Lung (tissue), 12 donors: ENCODE measurements around the gene CAMK1D. TPM values are rescaled to one million over a fixed set of nuclear protein-coding genes. Genes with fewer than 3 reads are reported as not detected.

Experiments
- ATAC-seq: fragments of 200-7000 bp; cut with Tn5 transposase; one replicate; pipeline ENCODE4 v1.9.1; 2020; ENCODE audit warnings: moderate number of reproducible peaks; ENCODE audit not compliant: insufficient read depth, low FRiP score
- DNase-seq, 3 donors: peaks; one replicate each; pipeline ENCODE4 v3.0.0-alpha.2; 2013 to 2017
- H3K27ac ChIP-seq, 2 donors: one replicate each; pipeline ENCODE4 v1.5.1; 2013; ENCODE audit warnings: mild to moderate bottlenecking in 2 of 2, moderate library complexity in 2 of 2, control low read depth in 1 of 2, inconsistent platforms in 1 of 2, low read depth in 1 of 2, low read length in 1 of 2
- H3K27me3 ChIP-seq, 3 donors: one replicate each; pipeline ENCODE4 v1.5.1; 2013; ENCODE audit warnings: low read length in 2 of 3; ENCODE audit not compliant: control insufficient read depth in 3 of 3, insufficient read depth in 3 of 3
- H3K36me3 ChIP-seq, 4 donors: one replicate each; pipeline ENCODE4 v1.5.1; 2013; ENCODE audit warnings: low read length in 4 of 4, mild to moderate bottlenecking in 1 of 4, moderate library complexity in 1 of 4; ENCODE audit not compliant: control insufficient read depth in 4 of 4, insufficient read depth in 4 of 4
- H3K4me1 ChIP-seq, 5 donors: one replicate each; pipeline ENCODE4 v1.5.1; 2013; ENCODE audit warnings: low read length in 5 of 5, mild to moderate bottlenecking in 2 of 5, moderate library complexity in 1 of 5; ENCODE audit not compliant: control insufficient read depth in 5 of 5, insufficient read depth in 5 of 5
- H3K4me3 ChIP-seq: one replicate; pipeline ENCODE4 v1.5.1; 2013; ENCODE audit warnings: mild to moderate bottlenecking, control low read depth, moderate library complexity
- H3K9ac ChIP-seq, 2 donors: one replicate each; pipeline ENCODE4 v1.5.1; 2013; ENCODE audit warnings: low read length in 2 of 2, control low read depth in 1 of 2; ENCODE audit not compliant: insufficient read depth in 1 of 2
- H3K9me3 ChIP-seq, 4 donors: one replicate each; pipeline ENCODE4 v1.5.1; 2013; ENCODE audit warnings: low read length in 3 of 4, mild to moderate bottlenecking in 1 of 4, moderate library complexity in 1 of 4; ENCODE audit not compliant: control insufficient read depth in 4 of 4, insufficient read depth in 3 of 4
- CTCF ChIP-seq: IDR thresholded peaks from 2 replicates; pipeline ENCODE4 v1.5.1; 2012; ENCODE audit warnings: mild to moderate bottlenecking; ENCODE audit errors: control extremely low read depth, extremely low read depth
- WGBS, 2 donors: extraction: QIAGEN DNeasy Blood & Tissue Kit; methylation state at CpG; one replicate each; pipeline ENCODE4 v1.1.7; 2013; 5-methylcytosine and 5-hydroxymethylcytosine counted together
- polyA plus RNA-seq, 2 donors: library from polyadenylated mRNA; stranded (reverse); fragments of 200-250 nt; gene quantifications; one replicate each; pipeline ENCODE4 v1.2.1, GENCODE V29; 2013
- total RNA-seq, 2 donors: library from RNA; depleted of rRNA in 1 of 2; stranded (reverse); fragments of >200 nt in 1 of 2; gene quantifications; one replicate each; pipeline ENCODE4 v1.2.1, GENCODE V29; 2014 to 2021
- donor health status: control.
- donor health status: control.
- donor health status: Bipolar disorder and iron deficiency.
- donor health status: healthy.
- donor health status: DM: yes; HTN: yes; CAD: no.

The CAMK1D gene
- total and polyA plus RNA-seq, 4 donors = 3.2 to 37.4 (median 7.0) TPM

GRCh38 chr10:12769323-12770044, 420.1 kb downstream of the CAMK1D start:
- Histone ChIP-seq H3K4me1 (no peaks in the 10 kb centered on the region), H3K9me3 (peaks cover 0 to 4% (median 0%) of the 10 kb centered on the region in 4 donors), H3K4me3 (no peak overlapping the region), H3K9ac (no peak overlapping the region), H3K27ac (no peak overlapping the region), H3K27me3 (peaks cover 0 to 7% (median 0%) of the 10 kb centered on the region in 3 donors), H3K36me3 (no peaks in the 10 kb centered on the region)
- DNase-seq (no peak), ATAC-seq (no peak)
- TF ChIP-seq CTCF = no peak
- 82 to 83% methylated on average over 14 of the region's 14 CpGs for WGBS, 2 donors

- Histone ChIP-seq H3K4me1 (no peaks in the 10 kb centered on the region), H3K27me3 (peaks cover 0 to 4% (median 0%) of the 10 kb centered on the region in 3 donors), H3K9me3 (peaks cover 0 to 4% (median 0%) of the 10 kb centered on the region in 4 donors), H3K36me3 (no peaks in the 10 kb centered on the region), H3K27ac (no peak overlapping the region), H3K9ac (no peak overlapping the region), H3K4me3 (no peak overlapping the region)
- WGBS, 2 donors = 92 to 93% methylated on average over 19 of the region's 19 CpGs
- ATAC-seq (no peak), DNase-seq (no peak)
- no peak for TF ChIP-seq CTCF
Measured at GRCh38 chr10:12771981-12772760, 422.8 kb downstream of the CAMK1D start.

GRCh38 chr10:12772797-12773587, 423.6 kb downstream of the CAMK1D start:
- Histone ChIP-seq H3K9me3 (peaks cover 0 to 4% (median 0%) of the 10 kb centered on the region in 4 donors), H3K4me1 (no peaks in the 10 kb centered on the region), H3K27me3 (peaks cover 0 to 4% (median 0%) of the 10 kb centered on the region in 3 donors), H3K4me3 (no peak overlapping the region), H3K36me3 (no peaks in the 10 kb centered on the region), H3K27ac (no peak overlapping the region), H3K9ac (no peak overlapping the region)
- DNase-seq (no peak), ATAC-seq (no peak)
- TF ChIP-seq CTCF = no peak
- WGBS, 2 donors = 87 to 91% methylated on average over 8 of the region's 8 CpGs
